Activated naive CD4-positive, alpha-beta T cell treated with anti-CD3 and anti-CD28 coated beads, Interleukin-2, amount 10 ng/mL, durations not matched to agents 7 days and 5 days (primary cell): ENCODE data around the gene PRKN.

Experiments used
- CTCF ChIA-PET: fragments of 350-600 bp; sonication (Branson Sonifier 250); formaldehyde crosslinking; loops from one replicate; lab custom pipeline; 2021; ENCODE audit warnings: antibody characterized with exemption; lab: Charles Lee
- DNase-seq: peaks from one replicate; pipeline ENCODE4 v3.0.0-alpha.2; 2020
- H3K27ac Mint-ChIP-seq: one replicate; pipeline ENCODE4 v1.8.0; 2021; ENCODE audit warnings: mild to moderate bottlenecking, moderate library complexity, mixed read lengths
- H3K27me3 Mint-ChIP-seq: one replicate; pipeline ENCODE4 v1.8.0; 2021; ENCODE audit warnings: mild to moderate bottlenecking, mixed read lengths
- H3K36me3 Mint-ChIP-seq: one replicate; pipeline ENCODE4 v1.8.0; 2021; ENCODE audit warnings: mixed read lengths
- H3K4me1 Mint-ChIP-seq: one replicate; pipeline ENCODE4 v1.8.0; 2021; ENCODE audit warnings: mixed read lengths
- H3K4me3 Mint-ChIP-seq: one replicate; pipeline ENCODE4 v1.8.0; 2021; ENCODE audit warnings: mild to moderate bottlenecking, moderate library complexity, mixed read lengths
- H3K9me3 Mint-ChIP-seq: one replicate; pipeline ENCODE4 v1.8.0; 2021; ENCODE audit warnings: mixed read lengths

The PRKN gene

DNA sequence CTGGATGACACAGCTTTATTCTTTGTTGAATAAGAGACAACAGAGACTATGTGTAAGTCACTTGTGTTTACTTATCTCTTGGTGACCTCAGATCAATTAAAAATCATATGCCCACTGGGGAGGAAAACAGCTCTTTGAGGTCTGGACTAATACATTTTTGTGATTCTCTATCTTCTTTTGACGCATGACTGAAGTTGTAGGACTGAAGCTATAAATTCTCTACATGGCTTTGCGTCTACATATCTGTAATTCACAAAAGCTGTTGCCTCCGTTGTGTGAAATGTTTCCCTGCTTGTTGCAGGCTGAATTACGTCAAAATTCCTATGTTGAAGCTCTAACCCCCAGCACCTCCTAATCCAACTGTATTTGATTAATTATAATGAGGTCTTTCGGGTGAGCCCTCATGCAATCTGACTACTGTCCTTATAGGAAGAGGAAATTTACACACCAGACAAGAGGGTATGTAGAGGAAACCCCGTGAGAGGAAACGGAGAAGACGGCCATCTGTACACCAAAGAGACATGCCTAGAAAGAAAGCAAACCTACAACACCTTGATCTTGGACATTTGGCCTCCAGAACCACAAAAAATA is 481.6 kb downstream of the PRKN start:
- H3K36me3 Mint-ChIP-seq = no peaks in the 10 kb centered on the region
- no peak for DNase-seq
- H3K4me3 Mint-ChIP-seq = no peak overlapping the region
- no peaks in the 10 kb centered on the region for H3K27me3 Mint-ChIP-seq
- H3K9me3 Mint-ChIP-seq = no peaks in the 10 kb centered on the region
- H3K27ac Mint-ChIP-seq = no peak overlapping the region
- no peaks in the 10 kb centered on the region for H3K4me1 Mint-ChIP-seq
- CTCF ChIA-PET = no interaction called here

- Mint-ChIP-seq H3K27me3 (no peaks in the 10 kb centered on the region), H3K27ac (no peak overlapping the region), H3K9me3 (no peaks in the 10 kb centered on the region), H3K4me1 (no peaks in the 10 kb centered on the region), H3K36me3 (no peaks in the 10 kb centered on the region), H3K4me3 (no peak overlapping the region)
- CTCF ChIA-PET = no interaction called here
- no peak for DNase-seq
Observed at GRCh38 chr6:162244031-162244430, 483.5 kb downstream of the PRKN start.

DNA sequence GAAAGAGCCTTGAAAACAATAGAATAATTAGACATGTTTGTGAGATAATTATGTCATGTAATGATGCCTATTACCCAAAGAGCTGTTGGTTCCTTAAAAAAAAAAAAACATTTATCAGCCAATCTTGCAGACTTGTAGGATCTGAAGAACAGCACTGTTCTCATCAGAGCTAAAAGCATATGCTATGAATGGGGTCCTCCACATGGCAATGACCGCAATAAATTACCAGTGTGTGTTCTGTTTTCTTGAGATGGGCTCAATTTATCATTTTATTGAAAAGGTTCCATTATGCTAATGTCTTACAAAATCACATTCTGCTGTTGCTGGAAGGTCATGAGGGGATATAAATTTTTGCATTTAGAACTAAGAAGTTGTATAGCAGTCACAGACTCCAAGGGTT is 484.7 kb downstream of the PRKN start:
- Mint-ChIP-seq H3K4me3 (no peak overlapping the region), H3K4me1 (no peaks in the 10 kb centered on the region), H3K9me3 (no peaks in the 10 kb centered on the region), H3K36me3 (no peaks in the 10 kb centered on the region), H3K27me3 (no peaks in the 10 kb centered on the region), H3K27ac (no peak overlapping the region)
- no peak for DNase-seq
- CTCF ChIA-PET = no interaction called here

DNA sequence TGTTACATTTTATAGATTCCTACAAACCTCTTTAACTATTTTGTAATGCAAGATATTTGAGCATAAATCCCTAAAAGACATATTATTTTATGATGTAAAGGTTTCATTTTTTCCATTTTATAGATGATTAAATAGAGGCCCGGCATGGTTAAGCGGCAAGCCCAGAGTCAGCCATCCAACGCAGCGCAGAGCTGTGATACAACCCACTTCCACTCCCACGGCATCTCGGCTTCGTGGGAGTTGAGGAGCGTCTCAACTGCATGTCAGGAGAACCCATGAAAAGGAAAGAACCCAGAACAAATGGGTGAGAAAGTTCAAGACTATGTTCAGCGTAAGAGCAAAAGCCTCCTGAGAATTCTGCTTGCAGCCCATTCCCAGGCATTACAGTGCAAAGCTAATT is 488.2 kb downstream of the PRKN start:
- no peak for DNase-seq
- H3K27ac Mint-ChIP-seq = no peak overlapping the region
- no peaks in the 10 kb centered on the region for H3K4me1 Mint-ChIP-seq
- H3K27me3 Mint-ChIP-seq = no peaks in the 10 kb centered on the region
- no peaks in the 10 kb centered on the region for H3K36me3 Mint-ChIP-seq
- H3K4me3 Mint-ChIP-seq = no peak overlapping the region
- CTCF ChIA-PET = no interaction called here
- H3K9me3 Mint-ChIP-seq = no peaks in the 10 kb centered on the region

DNA sequence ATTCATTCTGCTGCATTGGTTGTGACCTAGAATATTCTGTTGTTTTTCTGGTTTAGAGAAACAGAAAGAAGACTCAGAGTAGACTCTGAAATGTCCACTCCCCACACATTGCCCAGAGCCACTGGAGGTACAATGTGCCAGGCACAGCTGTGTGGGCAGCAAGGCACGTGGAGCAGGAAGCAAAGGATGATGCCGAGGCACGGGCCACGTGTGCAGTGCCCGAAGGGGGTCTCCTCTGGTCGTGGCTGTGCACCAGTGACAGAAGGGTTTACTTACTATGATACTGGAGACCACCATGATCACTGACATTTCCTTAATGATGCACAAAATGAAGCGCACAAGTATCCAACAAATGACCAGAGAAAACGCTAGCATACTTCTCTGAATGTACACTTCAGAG is 488.9 kb downstream of the PRKN start:
- no peak overlapping the region for H3K27ac Mint-ChIP-seq
- CTCF ChIA-PET = no interaction called here
- no peaks in the 10 kb centered on the region for H3K27me3 Mint-ChIP-seq
- no peaks in the 10 kb centered on the region for H3K9me3 Mint-ChIP-seq
- no peak overlapping the region for H3K4me3 Mint-ChIP-seq
- no peaks in the 10 kb centered on the region for H3K4me1 Mint-ChIP-seq
- no peaks in the 10 kb centered on the region for H3K36me3 Mint-ChIP-seq
- no peak for DNase-seq

DNA sequence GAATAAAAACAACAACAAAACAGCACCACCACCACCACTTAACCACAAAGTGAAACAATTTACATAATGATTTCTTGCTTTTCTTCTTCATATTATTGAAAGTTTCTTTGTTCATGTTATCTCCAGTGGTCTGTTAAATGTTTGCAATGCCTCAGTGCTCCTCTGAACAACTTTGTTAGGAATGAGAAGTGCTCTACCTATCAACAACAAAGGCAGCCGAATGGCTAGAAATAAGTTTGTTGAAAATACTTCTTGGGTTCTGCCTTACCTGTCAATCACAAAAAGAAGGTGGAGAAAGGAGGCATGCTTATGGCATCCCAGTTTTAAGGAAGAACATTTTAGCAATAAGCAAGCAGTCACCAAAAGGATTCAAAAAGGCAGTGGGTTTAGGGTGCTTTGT is 490.2 kb downstream of the PRKN start:
- CTCF ChIA-PET = no interaction called here
- Mint-ChIP-seq H3K36me3 (no peaks in the 10 kb centered on the region), H3K4me3 (no peak overlapping the region), H3K27me3 (no peaks in the 10 kb centered on the region), H3K9me3 (no peaks in the 10 kb centered on the region), H3K27ac (no peak overlapping the region), H3K4me1 (no peaks in the 10 kb centered on the region)
- no peak for DNase-seq

DNA sequence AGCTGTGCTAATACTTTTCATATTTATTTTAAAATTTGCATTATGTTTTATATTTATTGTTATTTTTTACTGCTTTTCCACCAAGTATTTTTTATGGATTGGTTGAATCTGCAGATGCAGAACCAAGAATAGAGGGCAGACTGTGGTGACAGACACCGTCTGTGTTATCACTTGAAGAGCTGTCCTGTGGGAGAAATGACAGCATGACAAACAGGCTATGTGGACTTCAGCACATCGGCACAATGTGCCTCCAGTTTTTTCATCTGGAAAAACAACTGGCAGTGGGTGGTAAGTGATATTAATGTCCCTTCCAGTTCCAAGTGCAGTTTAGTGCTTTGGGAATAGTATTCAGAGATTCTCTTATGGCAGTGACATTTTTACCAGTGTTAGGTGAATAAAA is 492.9 kb downstream of the PRKN start:
- DNase-seq = no peak
- no peak overlapping the region for H3K27ac Mint-ChIP-seq
- CTCF ChIA-PET = no interaction called here
- no peaks in the 10 kb centered on the region for H3K9me3 Mint-ChIP-seq
- H3K27me3 Mint-ChIP-seq = no peaks in the 10 kb centered on the region
- H3K4me3 Mint-ChIP-seq = no peak overlapping the region
- no peaks in the 10 kb centered on the region for H3K36me3 Mint-ChIP-seq
- no peaks in the 10 kb centered on the region for H3K4me1 Mint-ChIP-seq

- CTCF ChIA-PET = no interaction called here
- no peaks in the 10 kb centered on the region for H3K27me3 Mint-ChIP-seq
Observed at GRCh38 chr6:162230147-162230752, 497.3 kb downstream of the PRKN start.

GRCh38 chr6:162229093-162229492 is 498.5 kb downstream of the PRKN start:
- DNase-seq = no peak
- Mint-ChIP-seq H3K4me1 (no peaks in the 10 kb centered on the region), H3K4me3 (no peak overlapping the region), H3K27ac (no peak overlapping the region), H3K27me3 (no peaks in the 10 kb centered on the region), H3K9me3 (peaks cover 3% of the 10 kb centered on the region), H3K36me3 (no peaks in the 10 kb centered on the region)
- CTCF ChIA-PET = no interaction called here

More at GRCh38 chr6:162230147-162230752, 497.3 kb downstream of the PRKN start:
- H3K36me3 Mint-ChIP-seq = no peaks in the 10 kb centered on the region
- H3K9me3 Mint-ChIP-seq = peaks cover 3% of the 10 kb centered on the region
- no peak overlapping the region for H3K27ac Mint-ChIP-seq
- H3K4me3 Mint-ChIP-seq = no peak overlapping the region
- no peak for DNase-seq
- H3K4me1 Mint-ChIP-seq = no peaks in the 10 kb centered on the region

- no peak for DNase-seq
- no peaks in the 10 kb centered on the region for H3K36me3 Mint-ChIP-seq
Observed at GRCh38 chr6:162226803-162227202, 500.8 kb downstream of the PRKN start.

DNA sequence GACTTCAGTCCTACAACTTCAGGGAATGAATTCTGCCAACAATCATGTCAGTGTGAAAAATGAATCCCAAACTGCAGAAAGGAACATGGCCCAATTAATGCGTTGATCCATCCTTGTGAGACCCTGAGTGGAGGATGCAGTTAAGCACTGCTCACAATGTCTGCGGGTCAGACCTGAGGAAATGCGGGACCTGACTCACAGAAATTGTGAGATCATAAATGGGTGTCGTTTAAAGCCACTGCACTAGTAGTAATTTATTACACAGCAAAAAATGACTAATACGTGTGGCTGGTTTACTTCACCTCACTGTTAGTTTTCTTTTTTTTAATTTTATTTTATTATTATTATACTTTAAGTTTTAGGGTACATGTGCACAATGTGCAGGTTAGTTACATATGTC is 505.0 kb downstream of the PRKN start:
- no peak overlapping the region for H3K27ac Mint-ChIP-seq
- DNase-seq = no peak
- H3K36me3 Mint-ChIP-seq = no peaks in the 10 kb centered on the region
- H3K27me3 Mint-ChIP-seq = no peaks in the 10 kb centered on the region
- no peaks in the 10 kb centered on the region for H3K9me3 Mint-ChIP-seq
- H3K4me1 Mint-ChIP-seq = no peaks in the 10 kb centered on the region
- no peak overlapping the region for H3K4me3 Mint-ChIP-seq
- CTCF ChIA-PET = interaction anchor here (0.6 kb wide), 1 partner anchor 79 kb away, joined by 3 read pairs; no protein-coding TSS in a partner anchor

More at GRCh38 chr6:162226803-162227202, 500.8 kb downstream of the PRKN start:
- no peak overlapping the region for H3K4me3 Mint-ChIP-seq
- no peaks in the 10 kb centered on the region for H3K27me3 Mint-ChIP-seq
- H3K4me1 Mint-ChIP-seq = no peaks in the 10 kb centered on the region
- peaks cover 3% of the 10 kb centered on the region for H3K9me3 Mint-ChIP-seq
- no peak overlapping the region for H3K27ac Mint-ChIP-seq
- CTCF ChIA-PET = no interaction called here

GRCh38 chr6:162220876-162221275 is 506.7 kb downstream of the PRKN start:
- Mint-ChIP-seq H3K27me3 (no peaks in the 10 kb centered on the region), H3K4me3 (no peak overlapping the region), H3K27ac (no peak overlapping the region), H3K4me1 (no peaks in the 10 kb centered on the region), H3K9me3 (no peaks in the 10 kb centered on the region), H3K36me3 (no peaks in the 10 kb centered on the region)
- no peak for DNase-seq
- CTCF ChIA-PET = no interaction called here

- DNase-seq = no peak
- Mint-ChIP-seq H3K4me3 (no peak overlapping the region), H3K9me3 (no peaks in the 10 kb centered on the region), H3K36me3 (no peaks in the 10 kb centered on the region), H3K27me3 (no peaks in the 10 kb centered on the region), H3K27ac (no peak overlapping the region), H3K4me1 (no peaks in the 10 kb centered on the region)
- CTCF ChIA-PET = interaction anchor here (0.6 kb wide), 1 partner anchor 846 kb away, joined by 5 read pairs; no protein-coding TSS in a partner anchor
Observed at GRCh38 chr6:162219266-162219665, 508.3 kb downstream of the PRKN start.

- H3K27me3 Mint-ChIP-seq = no peaks in the 10 kb centered on the region
- DNase-seq = no peak
- H3K4me1 Mint-ChIP-seq = no peaks in the 10 kb centered on the region
- H3K36me3 Mint-ChIP-seq = no peaks in the 10 kb centered on the region
- no peak overlapping the region for H3K27ac Mint-ChIP-seq
- CTCF ChIA-PET = no interaction called here
- no peak overlapping the region for H3K4me3 Mint-ChIP-seq
- no peaks in the 10 kb centered on the region for H3K9me3 Mint-ChIP-seq
Observed at GRCh38 chr6:162217811-162218493, 509.6 kb downstream of the PRKN start.

GRCh38 chr6:162217058-162217457 is 510.5 kb downstream of the PRKN start:
- H3K27me3 Mint-ChIP-seq = no peaks in the 10 kb centered on the region
- H3K27ac Mint-ChIP-seq = no peak overlapping the region
- DNase-seq = no peak
- no peak overlapping the region for H3K4me3 Mint-ChIP-seq
- CTCF ChIA-PET = no interaction called here
- H3K36me3 Mint-ChIP-seq = no peaks in the 10 kb centered on the region
- no peaks in the 10 kb centered on the region for H3K9me3 Mint-ChIP-seq
- no peaks in the 10 kb centered on the region for H3K4me1 Mint-ChIP-seq
